ENCODE measurements around the gene TMEM179B. TPM values are rescaled to one million over a fixed set of nuclear protein-coding genes. Genes with fewer than 3 reads are reported as not detected.

TMEM179B gene
- total and polyA plus RNA-seq, 2 of the 13 experiments (the other 11 are each of a cell fraction or from before 2014, with no cell fraction given): 24.8 to 25.7 TPM

GRCh38 chr11:62771144-62772021 lies 15.8 kb upstream of the TMEM179B start, which contains the start of gene TAF6L (continued):
- peak; percentile 38 for TF ChIP-seq HNF4A (CRISPR knock-in tag; IDR thresholded peaks at IDR 0.05)
- peak; percentile 85 for TF ChIP-seq NR2F2 (IDR thresholded peaks at IDR 0.05; ENCODE audit: borderline replicate concordance, low read depth)
- TF ChIP-seq BHLHE40 (IDR thresholded peaks at IDR 0.05; ENCODE audit: low read length): peak; percentile 87
- 0 out of 2 replicates have a peak, but pooled peaks have one; percentile 54 for TF ChIP-seq ZBTB3 (CRISPR knock-in tag; IDR thresholded peaks at IDR 0.05; ENCODE audit: borderline replicate concordance, low read depth)
- TF ChIP-seq HNRNPK (IDR thresholded peaks at IDR 0.05; ENCODE audit: low read depth, low read length, poor library complexity, severe bottlenecking): peak; percentile 60
- peak; percentile 58 for TF ChIP-seq HDAC2 (CRISPR knock-in tag; IDR thresholded peaks at IDR 0.05)
- 0 out of 2 replicates have a peak, but pooled peaks have one; percentile 36 for TF ChIP-seq CBFB (CRISPR knock-in tag; IDR thresholded peaks at IDR 0.05)
- no peak for TF ChIP-seq CBX2 (IDR thresholded peaks at IDR 0.05; ENCODE audit: low read depth, low read length)
- TF ChIP-seq CBX2 (CRISPR knock-in tag; IDR thresholded peaks at IDR 0.05; ENCODE audit: low read depth): no peak
- peak; percentile 25; the same call in 1 of the 2 replicates for TF ChIP-seq ZNF792 (CRISPR knock-in tag; IDR thresholded peaks at IDR 0.05)
- no peak for TF ChIP-seq ZNF766 (CRISPR knock-in tag; IDR thresholded peaks at IDR 0.05; ENCODE audit: borderline replicate concordance)
- TF ChIP-seq TBX3 (IDR thresholded peaks at IDR 0.05; ENCODE audit: borderline replicate concordance): 0 out of 2 replicates have a peak, but pooled peaks have one; percentile 25
- TF ChIP-seq HINFP (CRISPR knock-in tag; IDR thresholded peaks at IDR 0.05; ENCODE audit: low read depth): no peak
- TF ChIP-seq ZNF839 (CRISPR knock-in tag; IDR thresholded peaks at IDR 0.05; ENCODE audit: borderline replicate concordance): peak; percentile 83; the same call in 1 of the 2 replicates
- TF ChIP-seq GABPA (IDR thresholded peaks at IDR 0.05; ENCODE audit: low read depth, low read length): peak; percentile 32
- TF ChIP-seq GABPA (CRISPR knock-in tag; IDR thresholded peaks at IDR 0.05; ENCODE audit: low read depth): peak; percentile 74
- no peak; the same call in 1 of the 2 replicates for TF ChIP-seq ETV5 (CRISPR knock-in tag; IDR thresholded peaks at IDR 0.05; ENCODE audit: borderline replicate concordance)
- peak; percentile 67; the same call in 1 of the 2 replicates for TF ChIP-seq CBX5 (CRISPR knock-in tag; IDR thresholded peaks at IDR 0.05; ENCODE audit: borderline replicate concordance)
- no peak for TF ChIP-seq ZNF136 (CRISPR knock-in tag; IDR thresholded peaks at IDR 0.05; ENCODE audit: low read depth)
- peak; percentile 67; the same call in 1 of the 2 replicates for TF ChIP-seq TARDBP (CRISPR knock-in tag; IDR thresholded peaks at IDR 0.05)
- TF ChIP-seq ZNF33A (CRISPR knock-in tag; IDR thresholded peaks at IDR 0.05; ENCODE audit: borderline replicate concordance): no peak
- peak; percentile 93 for TF ChIP-seq PPARG (CRISPR knock-in tag; conservative IDR thresholded peaks at IDR 0.05)
- TF ChIP-seq ZBTB2 (CRISPR knock-in tag; IDR thresholded peaks at IDR 0.05; ENCODE audit: low read depth): peak; percentile 62
- peak; percentile 48; the same call in 1 of the 2 replicates for TF ChIP-seq ZNF788 (CRISPR knock-in tag; IDR thresholded peaks at IDR 0.05; ENCODE audit: borderline replicate concordance)
- peak; percentile 76 for TF ChIP-seq ZC3H13 (CRISPR knock-in tag; IDR thresholded peaks at IDR 0.05)
